Stomach (tissue), 4 donors: ENCODE measurements around the gene XRCC2.

ENCODE experiments used
- CTCF ChIP-seq, 7 experiments: fragments of 450-650 bp in 4 of 7; fragments of 200-600 bp in 3 of 7; sonication (generic) in 3 of 7; IDR thresholded peaks; one replicate each; pipeline ENCODE4 v1.5.1; 2016 to 2019; ENCODE audit warnings: antibody characterized with exemption in 7 of 7, control low read depth in 2 of 7, mild to moderate bottlenecking in 1 of 7
- EP300 ChIP-seq: sonication (generic); formaldehyde crosslinking; IDR thresholded peaks from one replicate; pipeline ENCODE4 v1.6.1; 2017; ENCODE audit warnings: antibody characterized with exemption

- no peak for TF ChIP-seq CTCF (IDR thresholded peaks at IDR 0.05)
- TF ChIP-seq EP300: no peak
Measured at GRCh38 chr7:152607007-152607406, 68.9 kb downstream of the XRCC2 start.
